HuH-7.5 (cell line): Measurements from ENCODE around the gene CHDH.
A peak's percentile ranks its signal among the peaks of the same experiment; 100 is the strongest.

ENCODE experiments used
- DNase-seq: peaks from one replicate; pipeline ENCODE4 v3.0.0; 2011; ENCODE audit warnings: low spot score

The CHDH gene

DNA sequence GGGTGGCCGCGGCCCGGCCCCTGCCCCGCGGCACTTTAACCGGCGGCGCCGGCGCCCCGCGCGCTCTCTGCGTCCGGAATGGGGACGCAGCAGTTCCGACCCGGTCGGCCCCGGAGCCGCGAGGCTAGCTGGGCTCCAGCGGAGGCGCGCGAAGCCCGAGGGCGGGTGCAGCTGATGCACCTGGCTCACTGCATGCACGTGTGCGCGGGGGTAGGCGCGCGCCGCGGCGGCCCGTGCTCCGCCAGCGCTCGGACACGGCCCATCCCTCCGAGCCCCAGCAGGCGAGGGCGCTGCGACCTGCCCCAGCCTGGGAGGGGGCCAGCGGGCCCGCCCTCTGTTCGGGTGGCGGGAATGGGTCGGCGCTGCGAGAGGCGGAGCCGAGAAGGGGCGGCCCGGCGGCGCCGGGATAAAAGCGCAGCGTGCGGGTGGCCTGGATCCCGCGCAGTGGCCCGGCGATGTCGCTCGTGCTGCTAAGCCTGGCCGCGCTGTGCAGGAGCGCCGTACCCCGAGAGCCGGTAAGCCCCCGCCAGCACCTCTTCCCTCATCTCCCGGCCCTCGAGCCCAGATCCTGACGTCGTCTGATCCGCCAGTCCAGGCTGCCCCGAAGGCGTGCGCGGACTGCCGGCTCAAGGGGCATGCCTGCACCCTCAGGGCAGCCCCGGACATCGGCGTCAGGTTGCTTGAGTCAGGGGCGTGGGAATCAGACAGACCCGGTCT lies at the start of gene CHDH, which contains the start of gene IL17RB:
TSS of gene CHDH (minus strand) at position 286 of the 717 bp plus-strand sequence. CDS start 22,411 bp downstream, outside the sequence.
TSS of gene IL17RB (plus strand) at position 435 of the 717 bp plus-strand sequence. CDS start at position 456, 21 bp downstream.
- peak; percentile 51 for DNase-seq

GRCh38 chr3:53892286-53892637 lies 46.0 kb upstream of the CHDH start:
- no peak for DNase-seq

DNA sequence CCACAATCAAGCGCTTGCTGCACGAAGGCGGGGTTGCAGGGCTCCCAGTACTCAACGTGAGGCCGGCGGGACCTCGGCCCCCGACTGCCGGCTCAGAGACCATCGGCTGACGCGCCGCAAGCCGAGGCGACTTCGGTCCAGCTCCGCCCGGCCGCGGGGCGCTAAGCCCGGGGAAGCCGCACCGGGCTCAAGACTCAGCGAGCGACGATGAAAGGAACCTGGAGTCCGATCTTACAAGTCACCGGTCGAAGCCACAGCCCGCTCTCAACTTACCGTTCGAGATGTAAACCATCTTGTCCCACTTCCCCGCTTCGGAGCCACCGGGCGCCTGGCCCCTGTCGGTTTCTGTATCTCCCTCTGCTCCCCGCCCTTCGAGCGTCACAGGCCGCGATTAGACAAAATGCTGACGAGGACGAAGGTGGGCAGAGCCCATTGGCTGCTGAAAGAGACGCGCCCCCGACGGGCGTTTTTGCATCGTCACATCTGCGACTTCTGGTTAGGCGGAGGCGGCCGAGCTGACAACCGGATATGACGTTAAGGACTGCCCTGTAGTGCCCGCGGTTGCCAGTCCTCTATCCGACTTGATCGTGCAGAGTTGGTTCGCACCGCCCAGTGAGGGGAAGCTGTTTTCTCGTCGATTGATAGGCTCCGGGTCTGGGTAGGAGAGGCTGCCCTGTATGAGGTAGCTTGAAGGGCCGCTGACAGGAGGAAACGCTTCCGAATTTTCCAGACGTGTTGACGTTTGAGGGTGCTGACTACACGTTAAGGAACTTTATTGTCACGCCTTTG lies 45.5 kb upstream of the CHDH start, which contains the start of gene SELENOK:
TSS of gene SELENOK (minus strand) at position 363 of the 789 bp plus-strand sequence.
- peak; percentile 49 for DNase-seq

DNA sequence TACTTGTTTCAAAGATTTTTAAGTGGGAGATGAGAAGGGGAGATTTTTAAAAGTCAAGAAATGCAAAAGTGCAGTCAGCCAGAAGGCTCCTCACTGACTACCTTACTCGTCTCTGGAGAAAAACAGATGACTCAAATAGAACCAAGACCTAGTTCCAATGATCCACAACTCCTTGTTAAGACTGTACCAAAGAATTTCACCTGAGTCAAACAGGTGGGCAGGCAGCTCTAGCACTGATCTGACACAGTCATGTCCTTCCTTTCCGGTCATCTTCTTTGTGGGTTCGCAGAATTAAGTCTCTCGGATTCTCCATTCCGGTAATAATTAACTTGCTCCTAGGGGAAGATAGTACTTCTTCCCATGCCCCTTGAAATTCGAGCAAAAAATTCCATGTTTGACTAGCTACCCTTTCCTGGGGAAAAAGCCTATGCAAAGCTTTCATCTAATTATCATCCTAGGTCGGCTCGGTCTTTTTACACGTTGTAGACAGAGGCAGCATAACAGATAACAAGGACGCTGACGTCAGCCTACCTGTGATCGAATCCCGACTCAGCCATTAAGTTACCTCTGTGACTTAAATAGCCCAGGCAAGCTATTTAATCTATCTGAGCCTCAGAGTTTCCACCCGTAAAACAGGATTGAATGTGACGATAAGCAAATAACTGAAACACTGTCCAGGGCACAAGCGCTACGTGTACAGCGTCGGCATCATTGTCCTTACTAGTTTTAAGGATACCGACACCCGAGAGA lies 44.7 kb upstream of the CHDH start:
- no peak for DNase-seq

GRCh38 chr3:53888232-53888631 lies 42.0 kb upstream of the CHDH start:
- DNase-seq, result no peak

- DNase-seq, result no peak
These were observed 41.2 kb upstream of the CHDH start for GRCh38 chr3:53887446-53887845.

DNA sequence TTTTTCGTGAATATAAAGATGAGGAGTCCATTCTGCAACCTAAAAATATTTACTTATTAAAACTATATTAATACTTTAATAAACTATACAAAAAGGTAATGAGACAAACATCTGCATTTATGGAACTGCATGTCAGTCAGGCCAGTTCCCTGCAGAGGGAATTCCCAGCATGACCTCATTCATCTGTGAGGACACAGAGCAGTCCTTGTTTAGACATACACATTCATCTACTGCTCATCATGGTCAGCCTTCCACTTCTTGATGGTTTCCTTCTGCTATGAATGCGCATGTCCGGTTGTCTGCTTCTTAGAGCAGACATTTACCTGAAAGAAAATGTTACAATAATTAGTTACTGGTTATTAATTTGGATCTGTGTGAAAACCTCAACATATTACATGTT lies 39.0 kb upstream of the CHDH start:
- no peak for DNase-seq

GRCh38 chr3:53884623-53885022 lies 38.4 kb upstream of the CHDH start:
- DNase-seq, result no peak

GRCh38 chr3:53883008-53883407 lies 36.8 kb upstream of the CHDH start:
- DNase-seq, result no peak

- DNase-seq, result peak; percentile 36
These were observed 35.7 kb upstream of the CHDH start, which contains the start of gene ACTR8 for GRCh38 chr3:53881691-53882593. ACTR8 (minus strand) TSS chr3:53882152; CDS start chr3:53882101, 51 bp downstream.

GRCh38 chr3:53880396-53881345 lies 34.5 kb upstream of the CHDH start:
- no peak for DNase-seq

GRCh38 chr3:53865732-53866499 lies 19.7 kb upstream of the CHDH start:
- no peak for DNase-seq

GRCh38 chr3:53863145-53863544 lies 16.9 kb upstream of the CHDH start:
- DNase-seq, result no peak

DNA sequence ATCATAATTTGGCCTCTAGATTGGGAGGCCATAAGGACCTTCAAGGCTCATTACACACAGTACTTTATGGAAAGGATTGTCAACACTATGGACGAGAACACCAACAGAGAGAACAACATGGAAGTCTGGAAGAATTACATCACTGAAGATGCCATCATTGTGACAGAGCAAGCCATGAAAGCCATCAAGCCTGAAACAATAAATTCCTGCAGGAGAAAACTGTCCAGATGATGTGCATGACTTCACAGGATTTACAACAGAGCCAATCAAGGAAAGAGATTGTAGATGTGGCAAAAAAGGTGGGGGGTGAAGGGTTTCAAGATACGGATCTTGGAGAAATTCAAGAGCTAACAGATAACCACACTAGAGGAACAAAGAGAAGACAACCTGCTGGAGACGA lies 16.0 kb upstream of the CHDH start:
- DNase-seq, result no peak

DNA sequence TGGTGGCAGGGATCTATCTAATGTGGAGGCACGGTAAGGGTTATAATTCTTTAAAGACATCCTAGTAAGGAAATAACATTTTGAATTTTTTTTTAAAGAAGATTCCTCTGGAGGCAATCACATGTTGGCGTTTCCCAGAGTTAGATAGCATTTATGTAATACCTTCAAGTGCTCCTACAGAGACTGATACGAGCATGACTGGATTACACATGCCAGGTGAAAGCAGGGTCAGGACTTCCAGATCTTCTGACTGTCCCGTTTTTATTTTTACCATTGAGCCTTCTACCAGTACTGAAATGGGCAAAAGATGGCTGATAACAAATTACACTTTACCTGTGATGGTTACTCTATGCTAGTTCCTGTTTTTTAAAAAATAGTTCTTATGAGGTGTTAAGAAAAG lies 14.0 kb upstream of the CHDH start:
- no peak for DNase-seq

DNA sequence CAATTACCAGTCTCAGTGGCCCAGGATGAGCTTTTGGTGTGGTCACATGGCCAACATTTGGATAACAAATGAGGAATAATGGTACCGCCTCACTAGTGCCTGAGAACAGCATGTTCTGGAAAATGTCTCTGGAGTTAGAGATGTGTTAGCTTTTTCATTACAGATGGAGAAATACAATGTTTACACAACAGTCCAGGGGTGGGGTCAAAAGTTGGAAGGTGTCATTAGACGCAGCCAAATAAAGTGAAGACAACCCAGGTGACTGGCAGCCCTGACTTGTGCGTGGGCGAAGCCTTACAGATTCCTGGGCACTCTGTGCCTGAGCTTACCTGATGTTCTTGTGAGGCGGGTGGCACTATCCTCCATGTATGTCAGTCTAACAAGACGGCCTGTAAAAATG lies 13.0 kb upstream of the CHDH start:
- no peak for DNase-seq

DNA sequence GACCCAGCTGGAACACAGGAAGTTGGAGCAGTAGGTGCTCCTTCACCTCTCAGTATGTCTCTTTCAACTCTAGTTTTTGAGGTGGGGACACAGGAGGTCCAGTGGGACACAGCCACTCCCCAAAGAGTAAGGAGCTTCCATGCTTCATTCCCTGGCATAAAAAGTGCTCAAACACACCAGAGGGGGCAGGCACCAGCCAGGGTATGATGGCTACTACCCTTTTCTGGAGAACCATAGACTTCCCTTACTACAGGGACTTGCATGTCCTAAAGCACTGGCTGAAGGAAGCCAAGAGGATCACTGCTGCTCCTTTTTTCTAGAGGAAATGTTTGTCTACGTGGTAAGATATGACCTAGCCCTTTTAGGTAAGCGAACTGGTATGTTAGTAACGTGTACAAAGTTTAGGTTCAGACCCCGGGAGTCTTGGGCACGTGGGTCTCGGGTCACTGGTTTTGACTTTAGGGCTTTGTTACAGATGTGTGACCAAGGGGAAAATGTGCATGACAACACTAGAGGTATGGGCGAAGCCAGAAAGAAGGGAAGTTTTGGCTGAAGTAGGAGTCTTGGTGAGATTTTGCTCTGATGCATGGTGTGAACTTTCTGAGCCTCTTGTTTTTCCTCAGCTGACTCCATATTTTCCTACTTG lies 12.0 kb upstream of the CHDH start:
- DNase-seq, result no peak

GRCh38 chr3:53856964-53857363 lies 10.7 kb upstream of the CHDH start:
- DNase-seq, result no peak

DNA sequence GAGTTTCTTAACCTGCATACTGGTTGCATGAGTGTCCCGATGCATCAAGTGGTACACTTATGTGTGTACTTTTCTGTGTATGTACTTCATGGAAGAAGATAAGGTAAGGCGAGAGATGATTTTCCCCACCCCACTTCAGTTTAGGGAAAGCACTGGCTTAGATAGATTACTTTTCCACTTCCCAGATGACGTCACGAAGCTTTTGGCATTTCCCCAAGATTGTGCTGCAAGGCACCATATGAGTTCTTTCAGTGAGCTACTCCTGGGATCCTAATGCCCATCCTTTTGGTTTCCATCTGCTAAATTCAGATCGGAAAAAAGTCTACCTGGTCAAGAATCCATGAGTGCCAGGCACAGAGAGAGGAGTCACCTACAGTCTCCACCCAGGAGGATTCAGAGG lies 4.7 kb upstream of the CHDH start:
- DNase-seq, result no peak
